ENCODE results near the gene PIK3AP1. TPM values are rescaled to one million over a fixed set of nuclear protein-coding genes. Genes with fewer than 3 reads are reported as not detected.

The PIK3AP1 gene
- total RNA-seq, 1 experiment from 2014 or later = 7.1 TPM

DNA sequence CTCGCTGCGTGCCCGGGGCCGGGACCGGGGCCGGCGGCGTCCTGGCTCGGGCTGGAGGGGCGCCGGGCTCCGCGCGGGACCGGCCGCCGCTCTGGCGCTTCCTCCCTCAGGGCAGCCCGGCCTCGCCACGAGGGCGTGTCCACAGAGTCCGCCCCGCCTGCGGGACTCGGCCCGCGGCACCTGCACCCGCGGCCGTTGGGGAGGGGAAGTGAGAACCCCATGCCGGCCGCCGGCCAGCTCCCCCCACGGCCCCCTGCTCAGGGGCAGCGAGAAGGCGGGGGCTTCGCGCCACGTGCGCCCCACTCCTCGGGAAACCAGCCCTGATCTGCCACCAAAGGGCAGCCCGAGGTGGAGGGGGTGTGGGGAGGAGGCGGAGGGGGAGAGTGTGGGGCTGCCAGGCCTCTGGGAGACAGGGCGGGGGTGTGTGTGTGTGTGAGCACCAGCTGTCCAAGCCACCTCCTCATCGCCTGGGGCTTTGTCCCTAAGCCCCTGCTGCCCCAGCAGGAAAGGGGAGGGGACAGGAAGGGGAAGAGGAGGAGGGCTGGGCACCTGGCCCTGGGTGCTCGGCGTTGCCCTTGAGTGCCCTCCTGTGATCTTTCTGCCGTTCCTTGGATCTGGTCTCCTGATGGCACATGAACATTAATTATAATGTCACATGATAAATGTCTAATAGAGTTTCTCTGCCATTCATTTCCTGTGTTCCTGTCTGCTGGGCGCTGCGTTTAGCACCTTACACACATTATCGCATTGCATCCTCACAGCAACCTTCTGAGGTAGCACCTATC lies at the start of gene PIK3AP1 (continued):
- TF ChIP-seq, protein P1, sequence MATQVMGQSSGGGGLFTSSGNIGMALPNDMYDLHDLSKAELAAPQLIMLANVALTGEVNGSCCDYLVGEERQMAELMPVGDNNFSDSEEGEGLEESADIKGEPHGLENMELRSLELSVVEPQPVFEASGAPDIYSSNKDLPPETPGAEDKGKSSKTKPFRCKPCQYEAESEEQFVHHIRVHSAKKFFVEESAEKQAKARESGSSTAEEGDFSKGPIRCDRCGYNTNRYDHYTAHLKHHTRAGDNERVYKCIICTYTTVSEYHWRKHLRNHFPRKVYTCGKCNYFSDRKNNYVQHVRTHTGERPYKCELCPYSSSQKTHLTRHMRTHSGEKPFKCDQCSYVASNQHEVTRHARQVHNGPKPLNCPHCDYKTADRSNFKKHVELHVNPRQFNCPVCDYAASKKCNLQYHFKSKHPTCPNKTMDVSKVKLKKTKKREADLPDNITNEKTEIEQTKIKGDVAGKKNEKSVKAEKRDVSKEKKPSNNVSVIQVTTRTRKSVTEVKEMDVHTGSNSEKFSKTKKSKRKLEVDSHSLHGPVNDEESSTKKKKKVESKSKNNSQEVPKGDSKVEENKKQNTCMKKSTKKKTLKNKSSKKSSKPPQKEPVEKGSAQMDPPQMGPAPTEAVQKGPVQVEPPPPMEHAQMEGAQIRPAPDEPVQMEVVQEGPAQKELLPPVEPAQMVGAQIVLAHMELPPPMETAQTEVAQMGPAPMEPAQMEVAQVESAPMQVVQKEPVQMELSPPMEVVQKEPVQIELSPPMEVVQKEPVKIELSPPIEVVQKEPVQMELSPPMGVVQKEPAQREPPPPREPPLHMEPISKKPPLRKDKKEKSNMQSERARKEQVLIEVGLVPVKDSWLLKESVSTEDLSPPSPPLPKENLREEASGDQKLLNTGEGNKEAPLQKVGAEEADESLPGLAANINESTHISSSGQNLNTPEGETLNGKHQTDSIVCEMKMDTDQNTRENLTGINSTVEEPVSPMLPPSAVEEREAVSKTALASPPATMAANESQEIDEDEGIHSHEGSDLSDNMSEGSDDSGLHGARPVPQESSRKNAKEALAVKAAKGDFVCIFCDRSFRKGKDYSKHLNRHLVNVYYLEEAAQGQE (IDR thresholded peaks at IDR 0.05; ENCODE audit: low read depth) = no peak
- TF ChIP-seq MAX (IDR thresholded peaks at IDR 0.05) (peak; percentile 62; the same call in 1 of the 2 replicates), FOSL1 (IDR thresholded peaks at IDR 0.05; ENCODE audit: low read depth) (no peak), RAD21 (IDR thresholded peaks at IDR 0.05; ENCODE audit: low read depth) (no peak)

DNA sequence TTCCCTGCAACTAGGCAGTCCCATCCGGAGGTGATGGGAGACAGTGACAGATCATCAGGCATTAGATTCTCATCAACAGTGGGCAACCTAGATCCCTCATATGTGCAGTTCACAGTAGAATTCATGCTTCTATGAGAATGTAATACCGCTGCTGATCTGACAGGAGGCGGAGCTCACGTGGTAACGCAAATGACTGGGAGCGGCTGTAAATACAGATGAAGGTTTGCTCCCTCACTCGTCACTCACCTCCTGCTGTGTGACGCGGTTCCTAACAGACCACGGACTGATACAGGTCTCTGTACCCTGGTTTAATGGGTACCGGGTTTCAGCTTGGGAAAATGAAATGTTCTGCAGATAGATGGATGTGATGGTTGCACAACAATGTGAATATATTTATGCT lies 47.8 kb upstream of the PIK3AP1 start:
- H3K27me3 ChIP-seq (ENCODE audit: insufficient read depth, low read length) = no peaks in the 10 kb centered on the region
- peaks cover 3 to 8% of the 10 kb centered on the region in 2 experiments; a peak in 1 of 4 replicates for H3K9me3 ChIP-seq (ENCODE audit: control insufficient read depth in 1 of 2, insufficient read depth in 1 of 2, low read depth in 1 of 2, low read length in 2 of 2)
- no peak overlapping the region for H3K4me3 ChIP-seq (replicated peaks in 1 of 2; ENCODE audit: low read depth in 1 of 2, low read length in 2 of 2)
- ChIA-PET POLR2A (no interaction called here), CTCF (interaction anchor here (2.2 kb wide), 1 partner anchor 257 kb away, joined by 8 read pairs; no protein-coding TSS in a partner anchor), RAD21 (ENCODE audit: low non-redundant PET in 1 of 2, low total read pairs in 2 of 2, uncharacterized antibody in 2 of 2, unreplicated experiment in 2 of 2) (no interaction called here)
- H3K9ac ChIP-seq (ENCODE audit: low read length) = no peak overlapping the region
- ATAC-seq (no peak), DNase-seq (ENCODE audit: low read depth, low spot score) (no peak)
- H3K9me2 ChIP-seq (ENCODE audit: insufficient read depth) = no peaks in the 10 kb centered on the region
- intact Hi-C loops (cut with micrococcal nuclease) = no loop called here
- no peak overlapping the region for H3K4me2 ChIP-seq (ENCODE audit: low read length)
- H3K27ac ChIP-seq (ENCODE audit: low read depth, low read length) = no peak overlapping the region
- H3K4me1 ChIP-seq (ENCODE audit: control insufficient read depth in 1 of 2, insufficient read depth in 2 of 2, low read length in 2 of 2) = no peaks in the 10 kb centered on the region
- no peaks in the 10 kb centered on the region for H4K20me1 ChIP-seq (ENCODE audit: insufficient read depth)
- H3K79me2 ChIP-seq (ENCODE audit: insufficient read depth, low read length) = no peaks in the 10 kb centered on the region
- H3K36me3 ChIP-seq (ENCODE audit: control insufficient read depth in 1 of 2, insufficient read depth in 2 of 2, low read length in 2 of 2) = no peaks in the 10 kb centered on the region
- H2AFZ ChIP-seq (ENCODE audit: low read depth, low read length, poor library complexity, severe bottlenecking) = no peak overlapping the region
- no TSS peak for BruUV-seq (replicated peaks)
- TF ChIP-seq POLR2AphosphoS5 (IDR thresholded peaks at IDR 0.05; ENCODE audit: low read depth, low read length) = no peak
- TF ChIP-seq, protein P1 (IDR thresholded peaks at IDR 0.05; ENCODE audit: low read depth) = no peak
- no peak for TF ChIP-seq ELF1 (IDR thresholded peaks at IDR 0.05; ENCODE audit: borderline replicate concordance, low read depth)
- no peak for TF ChIP-seq MAX (IDR thresholded peaks at IDR 0.05)
- TF ChIP-seq CBX3 (IDR thresholded peaks at IDR 0.05; ENCODE audit: low read depth) = no peak
- TF ChIP-seq YY1 (IDR thresholded peaks at IDR 0.05; ENCODE audit: extremely low read depth, insufficient replicate concordance, low read depth, low read length) = no peak
- no peak for TF ChIP-seq SIN3A (IDR thresholded peaks at IDR 0.05; ENCODE audit: low read depth)
- no peak for TF ChIP-seq CEBPB (IDR thresholded peaks at IDR 0.05; ENCODE audit: low read depth)
- TF ChIP-seq, protein P2, sequence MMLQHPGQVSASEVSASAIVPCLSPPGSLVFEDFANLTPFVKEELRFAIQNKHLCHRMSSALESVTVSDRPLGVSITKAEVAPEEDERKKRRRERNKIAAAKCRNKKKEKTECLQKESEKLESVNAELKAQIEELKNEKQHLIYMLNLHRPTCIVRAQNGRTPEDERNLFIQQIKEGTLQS (IDR thresholded peaks at IDR 0.05) = no peak
- no peak for TF ChIP-seq ZNF274 (IDR thresholded peaks at IDR 0.05; ENCODE audit: low read depth, low read length)
- no peak for TF ChIP-seq ZBTB33 (IDR thresholded peaks at IDR 0.05; ENCODE audit: extremely low read depth, insufficient replicate concordance, low read length)

All from HCT116 (cell line).